Measurements from ENCODE around the gene MYNN. TPM values are rescaled to one million over a fixed set of nuclear protein-coding genes. Genes with fewer than 3 reads are reported as not detected.

The MYNN gene
- total RNA-seq, 1 experiment from 2014 or later, result 18.2 TPM

GRCh38 chr3:169750665-169751064 is 22.5 kb upstream of the MYNN start:
- Histone ChIP-seq H3K27ac (no peak overlapping the region), H3K4me1 (replicated peaks; ENCODE audit: insufficient read depth) (no peaks in the 10 kb centered on the region), H3F3A (ENCODE audit: insufficient read depth, low read depth) (no peaks in the 10 kb centered on the region), H3K4me3 (no peak overlapping the region), H3K4me2 (no peak overlapping the region), H3K9me2 (ENCODE audit: insufficient read depth) (no peaks in the 10 kb centered on the region), H3K79me2 (ENCODE audit: low read depth) (no peaks in the 10 kb centered on the region), H3K9me3 (ENCODE audit: insufficient read depth, low read depth) (no peaks in the 10 kb centered on the region), H3K36me3 (ENCODE audit: low read depth) (no peaks in the 10 kb centered on the region), H2AFZ (no peak overlapping the region), H3K27me3 (ENCODE audit: insufficient read depth, low read depth) (no peaks in the 10 kb centered on the region; the same call in 1 of the 2 replicates), H4K20me1 (ENCODE audit: insufficient read depth) (no peaks in the 10 kb centered on the region)
- ChIA-PET CTCF (no interaction called here), POLR2A (ENCODE audit: unreplicated experiment) (no interaction called here)
- TF ChIP-seq EZH2 (IDR thresholded peaks at IDR 0.05; ENCODE audit: low read depth), result no peak
- TF ChIP-seq, protein P1, sequence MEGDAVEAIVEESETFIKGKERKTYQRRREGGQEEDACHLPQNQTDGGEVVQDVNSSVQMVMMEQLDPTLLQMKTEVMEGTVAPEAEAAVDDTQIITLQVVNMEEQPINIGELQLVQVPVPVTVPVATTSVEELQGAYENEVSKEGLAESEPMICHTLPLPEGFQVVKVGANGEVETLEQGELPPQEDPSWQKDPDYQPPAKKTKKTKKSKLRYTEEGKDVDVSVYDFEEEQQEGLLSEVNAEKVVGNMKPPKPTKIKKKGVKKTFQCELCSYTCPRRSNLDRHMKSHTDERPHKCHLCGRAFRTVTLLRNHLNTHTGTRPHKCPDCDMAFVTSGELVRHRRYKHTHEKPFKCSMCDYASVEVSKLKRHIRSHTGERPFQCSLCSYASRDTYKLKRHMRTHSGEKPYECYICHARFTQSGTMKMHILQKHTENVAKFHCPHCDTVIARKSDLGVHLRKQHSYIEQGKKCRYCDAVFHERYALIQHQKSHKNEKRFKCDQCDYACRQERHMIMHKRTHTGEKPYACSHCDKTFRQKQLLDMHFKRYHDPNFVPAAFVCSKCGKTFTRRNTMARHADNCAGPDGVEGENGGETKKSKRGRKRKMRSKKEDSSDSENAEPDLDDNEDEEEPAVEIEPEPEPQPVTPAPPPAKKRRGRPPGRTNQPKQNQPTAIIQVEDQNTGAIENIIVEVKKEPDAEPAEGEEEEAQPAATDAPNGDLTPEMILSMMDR (conservative IDR thresholded peaks at IDR 0.05), result no peak
- intact Hi-C loops (cut with micrococcal nuclease; ENCODE audit: unreplicated experiment), result no loop called here
- no peak for DNase-seq
- BruUV-seq (replicated peaks), result no TSS peak

DNA sequence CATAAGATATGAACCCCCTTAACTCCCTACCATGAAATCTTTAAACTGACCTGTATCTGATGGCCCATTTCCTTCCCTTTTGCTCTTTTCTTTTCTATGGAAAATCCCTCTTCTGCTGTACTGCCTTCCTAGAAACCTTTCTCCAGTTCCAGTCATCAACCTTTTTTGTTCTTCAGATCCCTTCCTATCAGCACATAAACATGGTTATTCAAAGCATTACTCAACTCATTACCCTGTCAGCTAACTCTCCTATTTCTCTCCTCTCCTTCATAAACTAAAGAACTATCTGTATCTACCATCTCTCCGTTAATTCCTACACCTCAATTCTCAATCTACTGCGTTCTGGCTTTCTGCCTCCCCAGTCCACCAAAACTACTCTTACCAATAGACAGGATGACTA is 21.3 kb upstream of the MYNN start:
- ChIA-PET CTCF (no interaction called here), POLR2A (ENCODE audit: unreplicated experiment) (no interaction called here)
- Histone ChIP-seq H3F3A (ENCODE audit: insufficient read depth, low read depth) (no peaks in the 10 kb centered on the region), H3K36me3 (ENCODE audit: low read depth) (no peaks in the 10 kb centered on the region), H3K9me2 (ENCODE audit: insufficient read depth) (no peaks in the 10 kb centered on the region; the same call in 1 of the 2 replicates), H3K4me3 (no peak overlapping the region), H3K27ac (no peak overlapping the region), H3K9me3 (ENCODE audit: insufficient read depth, low read depth) (no peaks in the 10 kb centered on the region), H3K4me1 (replicated peaks; ENCODE audit: insufficient read depth) (no peaks in the 10 kb centered on the region), H4K20me1 (ENCODE audit: insufficient read depth) (no peaks in the 10 kb centered on the region), H3K27me3 (ENCODE audit: insufficient read depth, low read depth) (no peaks in the 10 kb centered on the region; the same call in 1 of the 2 replicates), H3K4me2 (no peak overlapping the region), H2AFZ (no peak overlapping the region), H3K79me2 (ENCODE audit: low read depth) (no peaks in the 10 kb centered on the region)
- TF ChIP-seq, protein P1 (conservative IDR thresholded peaks at IDR 0.05), result no peak
- no peak for TF ChIP-seq EZH2 (IDR thresholded peaks at IDR 0.05; ENCODE audit: low read depth)
- DNase-seq, result no peak
- intact Hi-C loops (cut with micrococcal nuclease; ENCODE audit: unreplicated experiment), result no loop called here
- no TSS peak for BruUV-seq (replicated peaks)

DNA sequence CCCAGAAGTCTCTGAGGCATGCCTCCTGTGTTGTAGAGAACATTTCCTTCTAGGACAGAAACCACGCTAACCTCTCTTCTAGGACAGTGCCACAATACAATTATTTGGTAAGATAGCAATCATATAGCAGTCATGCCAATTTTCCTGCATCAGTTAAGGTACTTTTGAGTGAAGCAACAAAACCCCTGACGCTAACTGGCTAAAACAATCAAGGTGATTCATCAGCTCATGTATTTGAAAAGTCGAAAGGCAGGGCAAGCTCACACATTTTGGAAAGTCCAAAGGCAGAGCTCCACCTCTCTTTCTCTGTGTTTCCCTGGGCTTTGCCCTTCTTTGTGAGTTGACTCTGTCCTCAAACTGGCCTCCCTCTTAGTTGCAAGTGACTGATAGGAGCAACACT is 18.5 kb upstream of the MYNN start:
- no peaks in the 10 kb centered on the region for H3K36me3 ChIP-seq (ENCODE audit: low read depth)
- H2AFZ ChIP-seq, result no peak overlapping the region
- no peak for DNase-seq
- BruUV-seq (replicated peaks), result no TSS peak
- ChIA-PET CTCF (interaction anchor here (1.1 kb wide), 1 partner anchor 11 kb away, joined by 3 read pairs; no protein-coding TSS in a partner anchor), POLR2A (ENCODE audit: unreplicated experiment) (no interaction called here)
- no peaks in the 10 kb centered on the region for H3K27me3 ChIP-seq (ENCODE audit: insufficient read depth, low read depth)
- no peaks in the 10 kb centered on the region for H3K4me1 ChIP-seq (replicated peaks; ENCODE audit: insufficient read depth)
- no peak overlapping the region for H3K27ac ChIP-seq
- H3K4me2 ChIP-seq, result no peak overlapping the region
- TF ChIP-seq, protein P1 (conservative IDR thresholded peaks at IDR 0.05), result no peak
- TF ChIP-seq EZH2 (IDR thresholded peaks at IDR 0.05; ENCODE audit: low read depth), result no peak
- H3K9me2 ChIP-seq (ENCODE audit: insufficient read depth), result no peaks in the 10 kb centered on the region; the same call in 1 of the 2 replicates
- H4K20me1 ChIP-seq (ENCODE audit: insufficient read depth), result no peaks in the 10 kb centered on the region
- no peaks in the 10 kb centered on the region for H3K9me3 ChIP-seq (ENCODE audit: insufficient read depth, low read depth)
- no peaks in the 10 kb centered on the region for H3F3A ChIP-seq (ENCODE audit: insufficient read depth, low read depth)
- intact Hi-C loops (cut with micrococcal nuclease; ENCODE audit: unreplicated experiment), result no loop called here
- no peaks in the 10 kb centered on the region for H3K79me2 ChIP-seq (ENCODE audit: low read depth)
- H3K4me3 ChIP-seq, result no peak overlapping the region
